HG03039 (cell line): ENCODE results near the gene DNMT1.
A peak's percentile ranks its signal among the peaks of the same experiment; 100 is the strongest.
"Not testable (repeated sequence)": the region's sequence is repeated elsewhere in the genome, so short reads cannot be mapped to it uniquely, and the experiment has no call there.

ENCODE experiments used
- ATAC-seq: cut with Tn5 transposase; IDR thresholded peaks from one replicate; pipeline ENCODE4 v1.9.1; 2021; ENCODE audit warnings: mild to moderate bottlenecking, moderate library complexity; ENCODE audit not compliant: unreplicated experiment

The DNMT1 gene

GRCh38 chr19:10222201-10222890 lies 27.6 kb upstream of the DNMT1 start:
- no peak for ATAC-seq

GRCh38 chr19:10220695-10221094 lies 25.9 kb upstream of the DNMT1 start:
- ATAC-seq: no peak

- ATAC-seq: no peak
Measured at GRCh38 chr19:10219678-10220077, 24.9 kb upstream of the DNMT1 start.

GRCh38 chr19:10217085-10217484 lies 22.3 kb upstream of the DNMT1 start:
- ATAC-seq: no peak

- no peak for ATAC-seq
Measured at GRCh38 chr19:10214784-10215183, 20.0 kb upstream of the DNMT1 start.

GRCh38 chr19:10211691-10212090 lies 16.9 kb upstream of the DNMT1 start:
- ATAC-seq: no peak

- ATAC-seq: no peak
Measured at GRCh38 chr19:10211061-10211460, 16.3 kb upstream of the DNMT1 start.

- ATAC-seq: no peak
Measured at GRCh38 chr19:10209315-10209714, 14.6 kb upstream of the DNMT1 start.

GRCh38 chr19:10207026-10207425 lies 12.3 kb upstream of the DNMT1 start:
- ATAC-seq: no peak

GRCh38 chr19:10206226-10206885 lies 11.6 kb upstream of the DNMT1 start:
- no peak for ATAC-seq

- ATAC-seq: no peak
Measured at GRCh38 chr19:10205636-10206035, 10.9 kb upstream of the DNMT1 start.

GRCh38 chr19:10203686-10204085 lies 8.9 kb upstream of the DNMT1 start:
- no peak for ATAC-seq

- ATAC-seq: no peak
Measured at GRCh38 chr19:10201176-10201575, 6.4 kb upstream of the DNMT1 start.

GRCh38 chr19:10200101-10200500 lies 5.3 kb upstream of the DNMT1 start:
- not testable (repeated sequence) for ATAC-seq

- not testable (repeated sequence) for ATAC-seq
Measured at GRCh38 chr19:10198889-10199644, 4.3 kb upstream of the DNMT1 start.

GRCh38 chr19:10195199-10195519 lies 406 bp upstream of the DNMT1 start:
- no peak for ATAC-seq

GRCh38 chr19:10193790-10194499 lies 808 bp downstream of the DNMT1 start:
- ATAC-seq: peak; percentile 16

GRCh38 chr19:10192922-10193321 lies 1.8 kb downstream of the DNMT1 start:
- no peak for ATAC-seq

GRCh38 chr19:10191347-10191746 lies 3.4 kb downstream of the DNMT1 start:
- no peak for ATAC-seq

- no peak for ATAC-seq
Measured at GRCh38 chr19:10190026-10190425, 4.7 kb downstream of the DNMT1 start.

GRCh38 chr19:10189616-10190015 lies 5.1 kb downstream of the DNMT1 start:
- ATAC-seq: no peak
